Mesodermal cell (in vitro differentiated cells): ENCODE measurements around the gene TLE3. TPM values are rescaled to one million over a fixed set of nuclear protein-coding genes. Genes with fewer than 3 reads are reported as not detected.

ENCODE experiments used
- H3K27ac ChIP-seq: 2 replicates; pipeline ENCODE4 v1.7.0; 2013; ENCODE audit warnings: mild to moderate bottlenecking, low read depth, low read length, moderate library complexity; ENCODE audit not compliant: severe bottlenecking
- H3K36me3 ChIP-seq: 2 replicates; pipeline ENCODE4 v1.7.1; 2013; ENCODE audit warnings: mild to moderate bottlenecking, low read length, moderate library complexity; ENCODE audit not compliant: control insufficient read depth, insufficient read depth
- H3K4me1 ChIP-seq: one replicate; pipeline ENCODE4 v1.7.1; 2013; ENCODE audit warnings: mild to moderate bottlenecking, low read length; ENCODE audit not compliant: insufficient read depth, control insufficient read depth, poor library complexity, severe bottlenecking
- H3K4me3 ChIP-seq: 2 replicates; pipeline ENCODE4 v1.7.0; 2013; ENCODE audit warnings: low read length, control low read depth, mild to moderate bottlenecking; ENCODE audit not compliant: insufficient read depth, poor library complexity, severe bottlenecking; ENCODE audit errors: extremely low read depth
- H3K9me3 ChIP-seq: 2 replicates; pipeline ENCODE4 v1.7.1; 2013; ENCODE audit warnings: mild to moderate bottlenecking, low read length, moderate library complexity; ENCODE audit not compliant: control insufficient read depth
- WGBS, 2 experiments: methylation state at CpG; one replicate each; pipeline ENCODE4 v1.1.5; 2013; ENCODE audit warnings: missing lambda C conversion rate in 2 of 2; ENCODE audit not compliant: insufficient coverage in 2 of 2; 5-methylcytosine and 5-hydroxymethylcytosine counted together
- polyA plus RNA-seq, 2 experiments: library from polyadenylated mRNA; stranded (reverse); fragments of 50-300 nt; gene quantifications; one replicate each; pipeline ENCODE4 v1.2.3, GENCODE V29; 2013

The TLE3 gene
- polyA plus RNA-seq (2013, experiment 1 of 2), result 50.9 TPM
- polyA plus RNA-seq (2013, experiment 2 of 2), result 51.5 TPM

GRCh38 chr15:70097321-70098152, at the start of gene TLE3:
TLE3 (minus strand) TSS chr15:70097917; CDS start chr15:70096798, 1,119 bp downstream.
- Histone ChIP-seq H3K27ac (peak within 1 kb of the TSS; percentile 85), H3K9me3 (no peaks in the 10 kb centered on the region), H3K36me3 (peaks cover 27% of the 10 kb centered on the region), H3K4me3 (peak within 1 kb of the TSS; percentile 74), H3K4me1 (peaks cover 32% of the 10 kb centered on the region)
- WGBS, 2 experiments, result 0% methylated on average over 44 to 46 of the region's 77 CpGs

GRCh38 chr15:70147178-70147760, 49.6 kb upstream of the TLE3 start:
- Histone ChIP-seq H3K4me1 (peaks cover 29% of the 10 kb centered on the region), H3K4me3 (no peak overlapping the region), H3K36me3 (no peaks in the 10 kb centered on the region), H3K9me3 (no peaks in the 10 kb centered on the region), H3K27ac (no peak overlapping the region)
- 90 to 100% methylated on average over 2 to 5 of the region's 8 CpGs for WGBS, 2 experiments

- H3K9me3 ChIP-seq, result no peaks in the 10 kb centered on the region
- 89 to 97% methylated on average over 3 of the region's 5 CpGs for WGBS, 2 experiments
- H3K36me3 ChIP-seq, result no peaks in the 10 kb centered on the region
- peaks cover 29% of the 10 kb centered on the region for H3K4me1 ChIP-seq
- no peak overlapping the region for H3K4me3 ChIP-seq
- H3K27ac ChIP-seq, result no peak overlapping the region
These were observed 49.1 kb upstream of the TLE3 start for GRCh38 chr15:70146771-70147170.

DNA sequence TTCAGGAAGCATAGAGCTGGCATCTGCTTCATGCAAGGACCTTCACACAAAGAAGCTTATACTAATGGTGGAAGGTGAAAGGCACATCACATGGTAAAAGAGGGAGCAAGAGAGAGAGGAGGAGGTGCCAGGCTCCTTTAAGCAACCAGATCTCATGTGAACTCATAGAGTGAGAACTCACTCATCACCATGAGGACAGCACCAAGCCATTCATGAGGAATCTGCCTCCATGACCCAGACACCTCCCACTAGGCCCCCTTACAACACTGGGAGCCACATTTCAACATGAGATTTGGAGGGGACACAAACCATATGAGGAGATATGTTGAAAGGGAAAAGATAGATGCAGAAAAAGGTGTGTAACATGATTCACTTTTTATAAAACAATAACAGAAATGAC, 48.4 kb upstream of the TLE3 start:
- H3K4me1 ChIP-seq, result peaks cover 24% of the 10 kb centered on the region
- H3K4me3 ChIP-seq, result no peak overlapping the region
- no peak overlapping the region for H3K27ac ChIP-seq
- H3K9me3 ChIP-seq, result no peaks in the 10 kb centered on the region
- no peaks in the 10 kb centered on the region for H3K36me3 ChIP-seq

GRCh38 chr15:70145261-70145660, 47.5 kb upstream of the TLE3 start:
- no peak overlapping the region for H3K27ac ChIP-seq
- 85 to 89% methylated on average over 2 to 3 of the region's 5 CpGs for WGBS, 2 experiments
- H3K9me3 ChIP-seq, result no peaks in the 10 kb centered on the region
- H3K4me3 ChIP-seq, result no peak overlapping the region
- peaks cover 20% of the 10 kb centered on the region for H3K4me1 ChIP-seq
- H3K36me3 ChIP-seq, result no peaks in the 10 kb centered on the region

DNA sequence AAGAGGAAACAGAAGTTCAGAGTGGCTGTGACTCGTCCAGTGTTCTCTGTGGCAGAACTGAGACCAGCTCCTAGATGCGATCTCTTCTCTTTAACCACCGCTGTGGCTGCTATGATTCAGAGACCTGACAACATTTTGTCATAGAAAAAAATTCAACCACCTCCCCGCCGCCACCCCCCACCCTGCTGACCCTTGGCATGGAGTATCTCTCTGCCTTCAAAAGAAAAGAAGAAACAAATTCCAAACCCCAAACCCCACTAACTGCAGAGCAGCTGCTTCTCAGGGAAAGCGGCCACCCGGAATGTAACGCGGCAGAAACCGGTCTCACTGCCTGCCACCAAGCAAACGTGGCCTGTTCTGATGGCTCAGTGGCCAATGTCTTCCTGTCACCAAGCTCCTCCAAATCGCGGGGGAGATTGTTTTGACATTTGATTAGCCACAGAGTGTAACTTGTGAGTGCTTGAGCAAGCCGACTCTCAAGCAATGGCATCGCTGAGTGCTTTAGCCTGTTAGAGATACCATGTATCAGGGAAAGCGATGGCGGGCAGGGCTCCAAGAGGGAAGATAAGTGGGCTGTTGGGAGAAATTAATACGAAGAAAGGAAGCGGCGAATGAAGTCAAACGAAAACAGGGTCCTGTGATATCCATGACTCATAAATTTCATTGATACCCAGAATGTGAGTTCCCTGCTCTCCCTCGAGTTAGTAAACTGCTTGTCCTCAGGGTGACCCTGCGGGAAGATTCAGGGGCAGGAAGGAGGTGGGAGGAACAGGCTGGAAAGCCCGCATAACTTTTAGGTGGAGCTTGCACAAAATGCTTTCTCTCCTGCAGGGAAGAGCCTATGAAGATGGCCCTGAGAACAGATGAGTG, 44.8 kb upstream of the TLE3 start:
- 67 to 73% methylated on average over 16 to 20 of the region's 24 CpGs for WGBS, 2 experiments
- no peaks in the 10 kb centered on the region for H3K36me3 ChIP-seq
- no peak overlapping the region for H3K4me3 ChIP-seq
- peak overlapping the region; percentile 69 for H3K27ac ChIP-seq
- H3K4me1 ChIP-seq, result peaks cover 16% of the 10 kb centered on the region
- no peaks in the 10 kb centered on the region for H3K9me3 ChIP-seq

DNA sequence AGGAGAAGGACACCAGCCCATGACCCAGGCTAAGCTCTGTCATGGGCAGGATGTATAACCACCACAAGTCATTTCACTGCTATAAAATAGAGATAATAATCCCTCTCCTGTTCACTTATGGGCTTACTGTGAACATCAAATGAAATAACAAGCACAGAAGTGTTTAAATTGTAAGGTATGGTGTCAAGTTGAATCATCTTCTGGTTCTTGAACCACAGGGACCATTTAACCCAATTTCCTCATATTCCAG, 44.3 kb upstream of the TLE3 start:
- Histone ChIP-seq H3K9me3 (no peaks in the 10 kb centered on the region), H3K4me1 (peaks cover 14% of the 10 kb centered on the region), H3K4me3 (no peak overlapping the region), H3K27ac (peak overlapping the region; percentile 69), H3K36me3 (no peaks in the 10 kb centered on the region)

GRCh38 chr15:70141376-70142071, 43.8 kb upstream of the TLE3 start:
- 95% methylated on average over 7 to 9 of the region's 10 CpGs for WGBS, 2 experiments
- Histone ChIP-seq H3K4me3 (no peak overlapping the region), H3K4me1 (peaks cover 14% of the 10 kb centered on the region), H3K27ac (no peak overlapping the region), H3K36me3 (no peaks in the 10 kb centered on the region), H3K9me3 (no peaks in the 10 kb centered on the region)

- no peak overlapping the region for H3K27ac ChIP-seq
- H3K36me3 ChIP-seq, result no peaks in the 10 kb centered on the region
- H3K9me3 ChIP-seq, result no peaks in the 10 kb centered on the region
- no peak overlapping the region for H3K4me3 ChIP-seq
- 50 to 56% methylated on average over 11 of the region's 12 CpGs for WGBS, 2 experiments
- peaks cover 14% of the 10 kb centered on the region for H3K4me1 ChIP-seq
These were observed 43.0 kb upstream of the TLE3 start for GRCh38 chr15:70140543-70141375.

DNA sequence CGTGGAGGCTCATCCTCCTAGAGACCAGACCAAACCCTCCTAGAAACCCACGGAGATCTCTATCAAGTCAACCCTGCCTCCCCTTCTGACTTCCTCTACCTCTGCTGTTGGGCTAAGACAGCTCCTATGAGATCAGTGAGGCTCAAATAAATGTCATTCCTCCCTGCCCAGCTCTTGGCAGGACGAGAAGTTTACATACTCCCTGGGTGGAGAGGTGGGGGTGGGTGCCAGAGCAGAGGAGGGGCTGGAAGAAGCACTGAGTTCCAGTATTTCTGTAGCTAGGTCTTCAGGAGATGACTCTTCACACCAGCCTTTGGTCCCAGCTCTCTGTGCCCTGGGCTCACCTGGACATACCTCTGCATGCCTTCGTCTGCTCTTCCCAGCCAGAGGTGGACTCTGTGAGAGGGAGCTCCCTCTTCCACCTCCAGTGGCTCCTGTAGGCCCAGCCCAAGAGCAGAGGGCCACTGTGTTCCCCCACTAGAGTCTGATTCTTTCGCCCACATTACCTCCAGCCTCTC, 42.4 kb upstream of the TLE3 start:
- H3K4me1 ChIP-seq, result peaks cover 14% of the 10 kb centered on the region
- WGBS, 2 experiments, result 72 to 81% methylated on average over 2 to 3 of the region's 5 CpGs
- no peak overlapping the region for H3K27ac ChIP-seq
- no peak overlapping the region for H3K4me3 ChIP-seq
- no peaks in the 10 kb centered on the region for H3K36me3 ChIP-seq
- no peaks in the 10 kb centered on the region for H3K9me3 ChIP-seq
